Measurements from ENCODE around the gene LTBP3. TPM values are rescaled to one million over a fixed set of nuclear protein-coding genes. Genes with fewer than 3 reads are reported as not detected.

The LTBP3 gene
- total and polyA plus RNA-seq, 2 of the 13 experiments (the other 11 are each of a cell fraction or from before 2014, with no cell fraction given), result 12.2 to 68.1 TPM

DNA sequence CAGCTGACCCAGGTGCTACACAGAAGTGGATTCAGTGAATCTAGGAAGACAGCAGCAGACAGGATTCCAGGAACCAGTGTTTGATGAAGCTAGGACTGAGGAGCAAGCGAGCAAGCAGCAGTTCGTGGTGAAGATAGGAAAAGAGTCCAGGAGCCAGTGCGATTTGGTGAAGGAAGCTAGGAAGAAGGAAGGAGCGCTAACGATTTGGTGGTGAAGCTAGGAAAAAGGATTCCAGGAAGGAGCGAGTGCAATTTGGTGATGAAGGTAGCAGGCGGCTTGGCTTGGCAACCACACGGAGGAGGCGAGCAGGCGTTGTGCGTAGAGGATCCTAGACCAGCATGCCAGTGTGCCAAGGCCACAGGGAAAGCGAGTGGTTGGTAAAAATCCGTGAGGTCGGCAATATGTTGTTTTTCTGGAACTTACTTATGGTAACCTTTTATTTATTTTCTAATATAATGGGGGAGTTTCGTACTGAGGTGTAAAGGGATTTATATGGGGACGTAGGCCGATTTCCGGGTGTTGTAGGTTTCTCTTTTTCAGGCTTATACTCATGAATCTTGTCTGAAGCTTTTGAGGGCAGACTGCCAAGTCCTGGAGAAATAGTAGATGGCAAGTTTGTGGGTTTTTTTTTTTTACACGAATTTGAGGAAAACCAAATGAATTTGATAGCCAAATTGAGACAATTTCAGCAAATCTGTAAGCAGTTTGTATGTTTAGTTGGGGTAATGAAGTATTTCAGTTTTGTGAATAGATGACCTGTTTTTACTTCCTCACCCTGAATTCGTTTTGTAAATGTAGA is 57.6 kb downstream of the LTBP3 start (continued):
- TF ChIP-seq, protein P1, sequence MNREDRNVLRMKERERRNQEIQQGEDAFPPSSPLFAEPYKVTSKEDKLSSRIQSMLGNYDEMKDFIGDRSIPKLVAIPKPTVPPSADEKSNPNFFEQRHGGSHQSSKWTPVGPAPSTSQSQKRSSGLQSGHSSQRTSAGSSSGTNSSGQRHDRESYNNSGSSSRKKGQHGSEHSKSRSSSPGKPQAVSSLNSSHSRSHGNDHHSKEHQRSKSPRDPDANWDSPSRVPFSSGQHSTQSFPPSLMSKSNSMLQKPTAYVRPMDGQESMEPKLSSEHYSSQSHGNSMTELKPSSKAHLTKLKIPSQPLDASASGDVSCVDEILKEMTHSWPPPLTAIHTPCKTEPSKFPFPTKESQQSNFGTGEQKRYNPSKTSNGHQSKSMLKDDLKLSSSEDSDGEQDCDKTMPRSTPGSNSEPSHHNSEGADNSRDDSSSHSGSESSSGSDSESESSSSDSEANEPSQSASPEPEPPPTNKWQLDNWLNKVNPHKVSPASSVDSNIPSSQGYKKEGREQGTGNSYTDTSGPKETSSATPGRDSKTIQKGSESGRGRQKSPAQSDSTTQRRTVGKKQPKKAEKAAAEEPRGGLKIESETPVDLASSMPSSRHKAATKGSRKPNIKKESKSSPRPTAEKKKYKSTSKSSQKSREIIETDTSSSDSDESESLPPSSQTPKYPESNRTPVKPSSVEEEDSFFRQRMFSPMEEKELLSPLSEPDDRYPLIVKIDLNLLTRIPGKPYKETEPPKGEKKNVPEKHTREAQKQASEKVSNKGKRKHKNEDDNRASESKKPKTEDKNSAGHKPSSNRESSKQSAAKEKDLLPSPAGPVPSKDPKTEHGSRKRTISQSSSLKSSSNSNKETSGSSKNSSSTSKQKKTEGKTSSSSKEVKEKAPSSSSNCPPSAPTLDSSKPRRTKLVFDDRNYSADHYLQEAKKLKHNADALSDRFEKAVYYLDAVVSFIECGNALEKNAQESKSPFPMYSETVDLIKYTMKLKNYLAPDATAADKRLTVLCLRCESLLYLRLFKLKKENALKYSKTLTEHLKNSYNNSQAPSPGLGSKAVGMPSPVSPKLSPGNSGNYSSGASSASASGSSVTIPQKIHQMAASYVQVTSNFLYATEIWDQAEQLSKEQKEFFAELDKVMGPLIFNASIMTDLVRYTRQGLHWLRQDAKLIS (CRISPR knock-in tag; IDR thresholded peaks at IDR 0.05), result peak; percentile 80; the same call in 1 of the 2 replicates
- TF ChIP-seq ZNF75D (CRISPR knock-in tag; IDR thresholded peaks at IDR 0.05; ENCODE audit: borderline replicate concordance) (peak; percentile 64; the same call in 1 of the 2 replicates), NFE2 (CRISPR knock-in tag; IDR thresholded peaks at IDR 0.05) (no peak), RCOR2 (CRISPR knock-in tag; IDR thresholded peaks at IDR 0.05) (no peak), ZNF790 (CRISPR knock-in tag; IDR thresholded peaks at IDR 0.05; ENCODE audit: borderline replicate concordance) (peak; percentile 58; the same call in 1 of the 2 replicates), NFIC (IDR thresholded peaks at IDR 0.05; ENCODE audit: low read length) (peak; percentile 30; the same call in 1 of the 2 replicates), SAP130 (CRISPR knock-in tag; IDR thresholded peaks at IDR 0.05; ENCODE audit: low read depth) (peak; percentile 58), SRSF4 (IDR thresholded peaks at IDR 0.05; ENCODE audit: low read depth, low read length, poor library complexity, severe bottlenecking) (peak; percentile 7), POLR2G (IDR thresholded peaks at IDR 0.05; ENCODE audit: low read depth, low read length) (peak; percentile 85), RBFOX2 (IDR thresholded peaks at IDR 0.05; ENCODE audit: low read depth, low read length) (peak; percentile 63; the same call in 1 of the 2 replicates), YY1 (IDR thresholded peaks at IDR 0.05; ENCODE audit: insufficient read depth, insufficient replicate concordance, low read depth, low read length) (no peak), MXD4 (CRISPR knock-in tag; IDR thresholded peaks at IDR 0.05) (0 out of 2 replicates have a peak, but pooled peaks have one; percentile 46), NFYB (CRISPR knock-in tag; IDR thresholded peaks at IDR 0.05) (no peak), DMAP1 (CRISPR knock-in tag; IDR thresholded peaks at IDR 0.05) (no peak), SIN3A (IDR thresholded peaks at IDR 0.05; ENCODE audit: borderline replicate concordance, low read depth, low read length) (peak; percentile 55; the same call in 1 of the 2 replicates), KMT2B (CRISPR knock-in tag; IDR thresholded peaks at IDR 0.05) (0 out of 2 replicates have a peak, but pooled peaks have one; percentile 13), SSRP1 (CRISPR knock-in tag; IDR thresholded peaks at IDR 0.05) (peak; percentile 87; the same call in 1 of the 2 replicates)
- TF ChIP-seq, protein P2, sequence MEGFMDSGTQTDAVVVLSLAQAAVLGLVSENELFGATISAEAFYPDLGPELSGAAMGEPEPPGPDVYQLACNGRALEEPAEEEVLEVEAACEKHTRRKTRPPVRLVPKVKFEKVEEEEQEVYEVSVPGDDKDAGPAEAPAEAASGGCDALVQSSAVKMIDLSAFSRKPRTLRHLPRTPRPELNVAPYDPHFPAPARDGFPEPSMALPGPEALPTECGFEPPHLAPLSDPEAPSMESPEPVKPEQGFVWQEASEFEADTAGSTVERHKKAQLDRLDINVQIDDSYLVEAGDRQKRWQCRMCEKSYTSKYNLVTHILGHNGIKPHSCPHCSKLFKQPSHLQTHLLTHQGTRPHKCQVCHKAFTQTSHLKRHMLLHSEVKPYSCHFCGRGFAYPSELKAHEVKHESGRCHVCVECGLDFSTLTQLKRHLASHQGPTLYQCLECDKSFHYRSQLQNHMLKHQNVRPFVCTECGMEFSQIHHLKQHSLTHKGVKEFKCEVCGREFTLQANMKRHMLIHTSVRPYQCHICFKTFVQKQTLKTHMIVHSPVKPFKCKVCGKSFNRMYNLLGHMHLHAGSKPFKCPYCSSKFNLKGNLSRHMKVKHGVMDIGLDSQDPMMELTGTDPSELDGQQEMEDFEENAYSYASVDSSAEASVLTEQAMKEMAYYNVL (CRISPR knock-in tag; IDR thresholded peaks at IDR 0.05; ENCODE audit: borderline replicate concordance), result no peak
- TF ChIP-seq, protein P3, sequence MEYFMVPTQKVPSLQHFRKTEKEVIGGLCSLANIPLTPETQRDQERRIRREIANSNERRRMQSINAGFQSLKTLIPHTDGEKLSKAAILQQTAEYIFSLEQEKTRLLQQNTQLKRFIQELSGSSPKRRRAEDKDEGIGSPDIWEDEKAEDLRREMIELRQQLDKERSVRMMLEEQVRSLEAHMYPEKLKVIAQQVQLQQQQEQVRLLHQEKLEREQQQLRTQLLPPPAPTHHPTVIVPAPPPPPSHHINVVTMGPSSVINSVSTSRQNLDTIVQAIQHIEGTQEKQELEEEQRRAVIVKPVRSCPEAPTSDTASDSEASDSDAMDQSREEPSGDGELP (IDR thresholded peaks at IDR 0.05; ENCODE audit: borderline replicate concordance, low read depth), result no peak
- TF ChIP-seq, protein P4, sequence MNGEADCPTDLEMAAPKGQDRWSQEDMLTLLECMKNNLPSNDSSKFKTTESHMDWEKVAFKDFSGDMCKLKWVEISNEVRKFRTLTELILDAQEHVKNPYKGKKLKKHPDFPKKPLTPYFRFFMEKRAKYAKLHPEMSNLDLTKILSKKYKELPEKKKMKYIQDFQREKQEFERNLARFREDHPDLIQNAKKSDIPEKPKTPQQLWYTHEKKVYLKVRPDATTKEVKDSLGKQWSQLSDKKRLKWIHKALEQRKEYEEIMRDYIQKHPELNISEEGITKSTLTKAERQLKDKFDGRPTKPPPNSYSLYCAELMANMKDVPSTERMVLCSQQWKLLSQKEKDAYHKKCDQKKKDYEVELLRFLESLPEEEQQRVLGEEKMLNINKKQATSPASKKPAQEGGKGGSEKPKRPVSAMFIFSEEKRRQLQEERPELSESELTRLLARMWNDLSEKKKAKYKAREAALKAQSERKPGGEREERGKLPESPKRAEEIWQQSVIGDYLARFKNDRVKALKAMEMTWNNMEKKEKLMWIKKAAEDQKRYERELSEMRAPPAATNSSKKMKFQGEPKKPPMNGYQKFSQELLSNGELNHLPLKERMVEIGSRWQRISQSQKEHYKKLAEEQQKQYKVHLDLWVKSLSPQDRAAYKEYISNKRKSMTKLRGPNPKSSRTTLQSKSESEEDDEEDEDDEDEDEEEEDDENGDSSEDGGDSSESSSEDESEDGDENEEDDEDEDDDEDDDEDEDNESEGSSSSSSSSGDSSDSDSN (CRISPR knock-in tag; IDR thresholded peaks at IDR 0.05), result peak; percentile 49; the same call in 1 of the 2 replicates
